ENCODE data around the gene GTF3C1. TPM values are rescaled to one million over a fixed set of nuclear protein-coding genes. Genes with fewer than 3 reads are reported as not detected.

The GTF3C1 gene
- polyA plus RNA-seq, 1 donor from 2014 or later = 54.0 TPM

DNA sequence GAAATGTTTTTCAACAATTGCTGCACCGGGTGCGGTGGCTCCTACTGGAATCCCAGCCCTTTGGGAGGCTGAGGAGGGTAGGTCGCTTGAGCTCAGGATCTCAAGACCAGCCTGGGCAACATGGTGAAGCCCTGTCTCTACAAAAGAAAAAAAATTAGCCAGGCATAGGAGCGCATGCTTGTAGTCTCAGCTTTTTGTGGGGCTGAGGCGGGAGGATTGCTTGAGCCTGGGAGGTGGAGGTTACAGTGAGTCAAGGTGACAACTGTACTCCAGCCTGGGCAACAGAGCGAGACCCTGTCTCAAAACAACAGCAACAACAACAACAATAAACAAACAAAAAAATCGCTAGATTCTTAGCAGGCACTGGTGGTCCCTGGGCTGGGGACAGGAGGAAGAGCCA lies 119.2 kb downstream of the GTF3C1 start:
- Histone ChIP-seq H3K4me2 (ENCODE audit: low read length) (no peak overlapping the region), H3K79me2 (replicated peaks; ENCODE audit: insufficient read depth, low read length) (no peaks in the 10 kb centered on the region), H3K9ac (ENCODE audit: low read length) (no peak overlapping the region), H3K36me3 (ENCODE audit: insufficient read depth, low read length) (no peaks in the 10 kb centered on the region), H3K27ac (ENCODE audit: low read length) (no peak overlapping the region), H2AFZ (ENCODE audit: low read depth, low read length) (no peak overlapping the region), H3K9me2 (ENCODE audit: insufficient read depth, low read length) (no peaks in the 10 kb centered on the region), H3K9me3 (ENCODE audit: low read length) (no peaks in the 10 kb centered on the region), H3F3A (ENCODE audit: insufficient read depth, low read length, poor library complexity, severe bottlenecking) (no peaks in the 10 kb centered on the region), H4K20me1 (ENCODE audit: insufficient read depth) (no peaks in the 10 kb centered on the region), H3K4me3 (ENCODE audit: low read length) (no peak overlapping the region), H3K27me3 (ENCODE audit: insufficient read depth, low read depth, low read length) (no peaks in the 10 kb centered on the region)
- TF ChIP-seq RAD21 (conservative IDR thresholded peaks at IDR 0.05) (no peak), MXI1 (conservative IDR thresholded peaks at IDR 0.05; ENCODE audit: poor library complexity, severe bottlenecking) (no peak), SMC3 (conservative IDR thresholded peaks at IDR 0.05; ENCODE audit: poor library complexity) (no peak), POLR2AphosphoS5 (IDR thresholded peaks at IDR 0.05) (no peak), EP300 (conservative IDR thresholded peaks at IDR 0.05; ENCODE audit: poor library complexity, severe bottlenecking) (no peak)

DNA sequence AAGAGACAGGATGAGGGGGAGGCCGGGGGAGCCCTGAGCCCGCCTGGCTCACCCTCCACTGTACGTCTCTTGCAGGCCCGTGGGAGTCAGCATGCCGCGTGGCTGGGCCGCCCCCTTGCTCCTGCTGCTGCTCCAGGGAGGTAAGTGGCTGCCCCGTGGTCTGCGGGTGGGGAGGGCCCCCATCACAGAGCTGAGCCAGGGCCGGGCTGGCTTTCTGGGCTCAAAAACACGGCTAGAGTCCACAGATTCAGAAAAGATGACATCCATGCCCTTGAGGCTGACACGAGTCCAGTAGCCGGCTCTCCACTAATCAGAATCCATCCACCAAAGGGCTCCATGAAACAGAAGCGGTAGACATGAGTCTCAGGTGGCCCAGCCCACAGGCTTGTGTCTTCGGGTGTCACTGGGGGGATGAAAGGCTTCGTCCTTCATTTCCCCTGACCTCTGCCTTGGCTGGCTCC lies 119.7 kb downstream of the GTF3C1 start:
- Histone ChIP-seq H3K4me2 (ENCODE audit: low read length) (no peak overlapping the region), H2AFZ (ENCODE audit: low read depth, low read length) (no peak overlapping the region), H3K9me3 (ENCODE audit: low read length) (no peaks in the 10 kb centered on the region), H3K79me2 (replicated peaks; ENCODE audit: insufficient read depth, low read length) (no peaks in the 10 kb centered on the region), H4K20me1 (ENCODE audit: insufficient read depth) (no peaks in the 10 kb centered on the region), H3K9ac (ENCODE audit: low read length) (no peak overlapping the region), H3K36me3 (ENCODE audit: insufficient read depth, low read length) (no peaks in the 10 kb centered on the region), H3K9me2 (ENCODE audit: insufficient read depth, low read length) (no peaks in the 10 kb centered on the region), H3F3A (ENCODE audit: insufficient read depth, low read length, poor library complexity, severe bottlenecking) (no peaks in the 10 kb centered on the region), H3K27me3 (ENCODE audit: insufficient read depth, low read depth, low read length) (no peaks in the 10 kb centered on the region), H3K27ac (ENCODE audit: low read length) (no peak overlapping the region), H3K4me3 (ENCODE audit: low read length) (no peak overlapping the region)
- TF ChIP-seq, protein P1, sequence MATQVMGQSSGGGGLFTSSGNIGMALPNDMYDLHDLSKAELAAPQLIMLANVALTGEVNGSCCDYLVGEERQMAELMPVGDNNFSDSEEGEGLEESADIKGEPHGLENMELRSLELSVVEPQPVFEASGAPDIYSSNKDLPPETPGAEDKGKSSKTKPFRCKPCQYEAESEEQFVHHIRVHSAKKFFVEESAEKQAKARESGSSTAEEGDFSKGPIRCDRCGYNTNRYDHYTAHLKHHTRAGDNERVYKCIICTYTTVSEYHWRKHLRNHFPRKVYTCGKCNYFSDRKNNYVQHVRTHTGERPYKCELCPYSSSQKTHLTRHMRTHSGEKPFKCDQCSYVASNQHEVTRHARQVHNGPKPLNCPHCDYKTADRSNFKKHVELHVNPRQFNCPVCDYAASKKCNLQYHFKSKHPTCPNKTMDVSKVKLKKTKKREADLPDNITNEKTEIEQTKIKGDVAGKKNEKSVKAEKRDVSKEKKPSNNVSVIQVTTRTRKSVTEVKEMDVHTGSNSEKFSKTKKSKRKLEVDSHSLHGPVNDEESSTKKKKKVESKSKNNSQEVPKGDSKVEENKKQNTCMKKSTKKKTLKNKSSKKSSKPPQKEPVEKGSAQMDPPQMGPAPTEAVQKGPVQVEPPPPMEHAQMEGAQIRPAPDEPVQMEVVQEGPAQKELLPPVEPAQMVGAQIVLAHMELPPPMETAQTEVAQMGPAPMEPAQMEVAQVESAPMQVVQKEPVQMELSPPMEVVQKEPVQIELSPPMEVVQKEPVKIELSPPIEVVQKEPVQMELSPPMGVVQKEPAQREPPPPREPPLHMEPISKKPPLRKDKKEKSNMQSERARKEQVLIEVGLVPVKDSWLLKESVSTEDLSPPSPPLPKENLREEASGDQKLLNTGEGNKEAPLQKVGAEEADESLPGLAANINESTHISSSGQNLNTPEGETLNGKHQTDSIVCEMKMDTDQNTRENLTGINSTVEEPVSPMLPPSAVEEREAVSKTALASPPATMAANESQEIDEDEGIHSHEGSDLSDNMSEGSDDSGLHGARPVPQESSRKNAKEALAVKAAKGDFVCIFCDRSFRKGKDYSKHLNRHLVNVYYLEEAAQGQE (IDR thresholded peaks at IDR 0.05; ENCODE audit: borderline replicate concordance) = no peak
- TF ChIP-seq EZH2 (IDR thresholded peaks at IDR 0.05; ENCODE audit: borderline replicate concordance, insufficient read depth, low read length, poor library complexity, severe bottlenecking) (no peak), TAF1 (IDR thresholded peaks at IDR 0.05; ENCODE audit: low read depth) (no peak), POLR2AphosphoS5 (IDR thresholded peaks at IDR 0.05) (no peak), SMC3 (conservative IDR thresholded peaks at IDR 0.05; ENCODE audit: poor library complexity) (no peak), CTCF (IDR thresholded peaks at IDR 0.05; ENCODE audit: poor library complexity, severe bottlenecking) (no peak), MXI1 (conservative IDR thresholded peaks at IDR 0.05; ENCODE audit: poor library complexity, severe bottlenecking) (no peak), EP300 (conservative IDR thresholded peaks at IDR 0.05; ENCODE audit: poor library complexity, severe bottlenecking) (no peak), RAD21 (conservative IDR thresholded peaks at IDR 0.05) (no peak)
